Measurements from ENCODE around the gene PAX5. TPM values are rescaled to one million over a fixed set of nuclear protein-coding genes. Genes with fewer than 3 reads are reported as not detected.

The PAX5 gene
- polyA plus RNA-seq, 3 donors: 0.03 to 0.15 TPM; not detected in 1

- H3K4me3 ChIP-seq (replicated peaks in 1 of 3; ENCODE audit: low read depth in 2 of 3, low read length in 3 of 3): no peak overlapping the region
- Mint-ChIP-seq H3K4me3 (no peak overlapping the region), H3K36me3 (no peaks in the 10 kb centered on the region), H3K4me1 (no peaks in the 10 kb centered on the region), H3K27ac (no peak overlapping the region), H3K9me3 (peaks cover 7 to 27% (median 16%) of the 10 kb centered on the region in 7 donors), H3K27me3 (ENCODE audit: low read depth in 3 of 3) (peaks cover 1 to 3% (median 2%) of the 10 kb centered on the region in 3 donors)
- H2AFZ ChIP-seq (ENCODE audit: insufficient read depth, low read depth, low read length, poor library complexity, severe bottlenecking): no peak overlapping the region
- H3K4me1 ChIP-seq (ENCODE audit: control insufficient read depth in 1 of 2, insufficient read depth in 2 of 2, low read length in 2 of 2): no peaks in the 10 kb centered on the region
- WGBS (ENCODE audit: insufficient coverage): no CpG with 5 or more reads among the region's 2 CpGs
- no peak for DNase-seq
- no peaks in the 10 kb centered on the region for H3K36me3 ChIP-seq (replicated peaks in 1 of 2; ENCODE audit: control insufficient read depth in 1 of 2, insufficient read depth in 2 of 2, low read length in 2 of 2)
- intact Hi-C loops (cut with micrococcal nuclease): no loop called here
- H3K79me2 ChIP-seq (ENCODE audit: insufficient read depth, low read length): no peaks in the 10 kb centered on the region
- no peaks in the 10 kb centered on the region for H3K27me3 ChIP-seq (ENCODE audit: control insufficient read depth in 2 of 2, insufficient read depth in 2 of 2, low read length in 2 of 2)
- H3K9me3 ChIP-seq (replicated peaks in 1 of 2; ENCODE audit: control insufficient read depth in 1 of 2, insufficient read depth in 1 of 2, low read length in 2 of 2): peaks cover 14 to 21% of the 10 kb centered on the region in 2 donors
- H4K20me1 ChIP-seq (ENCODE audit: insufficient read depth, low read length): no peaks in the 10 kb centered on the region
- H3K4me2 ChIP-seq (replicated peaks; ENCODE audit: extremely low read depth, low read length, poor library complexity, severe bottlenecking): no peak overlapping the region
- TF ChIP-seq, protein P1, sequence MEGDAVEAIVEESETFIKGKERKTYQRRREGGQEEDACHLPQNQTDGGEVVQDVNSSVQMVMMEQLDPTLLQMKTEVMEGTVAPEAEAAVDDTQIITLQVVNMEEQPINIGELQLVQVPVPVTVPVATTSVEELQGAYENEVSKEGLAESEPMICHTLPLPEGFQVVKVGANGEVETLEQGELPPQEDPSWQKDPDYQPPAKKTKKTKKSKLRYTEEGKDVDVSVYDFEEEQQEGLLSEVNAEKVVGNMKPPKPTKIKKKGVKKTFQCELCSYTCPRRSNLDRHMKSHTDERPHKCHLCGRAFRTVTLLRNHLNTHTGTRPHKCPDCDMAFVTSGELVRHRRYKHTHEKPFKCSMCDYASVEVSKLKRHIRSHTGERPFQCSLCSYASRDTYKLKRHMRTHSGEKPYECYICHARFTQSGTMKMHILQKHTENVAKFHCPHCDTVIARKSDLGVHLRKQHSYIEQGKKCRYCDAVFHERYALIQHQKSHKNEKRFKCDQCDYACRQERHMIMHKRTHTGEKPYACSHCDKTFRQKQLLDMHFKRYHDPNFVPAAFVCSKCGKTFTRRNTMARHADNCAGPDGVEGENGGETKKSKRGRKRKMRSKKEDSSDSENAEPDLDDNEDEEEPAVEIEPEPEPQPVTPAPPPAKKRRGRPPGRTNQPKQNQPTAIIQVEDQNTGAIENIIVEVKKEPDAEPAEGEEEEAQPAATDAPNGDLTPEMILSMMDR (IDR thresholded peaks at IDR 0.05): peak; percentile 11
- no peak overlapping the region for H3K9ac ChIP-seq (ENCODE audit: insufficient read depth, low read length, poor library complexity, severe bottlenecking)
- H3K27ac ChIP-seq (ENCODE audit: low read depth in 1 of 2, low read length in 2 of 2): no peak overlapping the region
These were observed 240.8 kb downstream of the PAX5 start for GRCh38 chr9:36793277-36793676.

GRCh38 chr9:36791222-36791950 lies 242.7 kb downstream of the PAX5 start:
- no peaks in the 10 kb centered on the region for H3K4me1 Mint-ChIP-seq
- no peak overlapping the region for H3K9ac ChIP-seq (ENCODE audit: insufficient read depth, low read length, poor library complexity, severe bottlenecking)
- no peak overlapping the region for H3K27ac Mint-ChIP-seq
- no peak overlapping the region for H2AFZ ChIP-seq (ENCODE audit: insufficient read depth, low read depth, low read length, poor library complexity, severe bottlenecking)
- intact Hi-C loops (cut with micrococcal nuclease): no loop called here
- H4K20me1 ChIP-seq (ENCODE audit: insufficient read depth, low read length): no peaks in the 10 kb centered on the region
- H3K27me3 ChIP-seq (ENCODE audit: control insufficient read depth in 2 of 2, insufficient read depth in 2 of 2, low read length in 2 of 2): no peaks in the 10 kb centered on the region
- DNase-seq: no peak
- H3K4me3 ChIP-seq (replicated peaks in 1 of 3; ENCODE audit: low read depth in 2 of 3, low read length in 3 of 3): no peak overlapping the region
- no peaks in the 10 kb centered on the region for H3K36me3 ChIP-seq (replicated peaks in 1 of 2; ENCODE audit: control insufficient read depth in 1 of 2, insufficient read depth in 2 of 2, low read length in 2 of 2)
- no peaks in the 10 kb centered on the region for H3K4me1 ChIP-seq (ENCODE audit: control insufficient read depth in 1 of 2, insufficient read depth in 2 of 2, low read length in 2 of 2)
- H3K4me3 Mint-ChIP-seq: no peak overlapping the region
- H3K36me3 Mint-ChIP-seq: no peaks in the 10 kb centered on the region
- peaks cover 1 to 7% (median 2%) of the 10 kb centered on the region in 3 donors for H3K27me3 Mint-ChIP-seq (ENCODE audit: low read depth in 3 of 3)
- H3K9me3 Mint-ChIP-seq: peaks cover 7 to 23% (median 16%) of the 10 kb centered on the region in 7 donors
- TF ChIP-seq, protein P1 (IDR thresholded peaks at IDR 0.05): no peak
- H3K4me2 ChIP-seq (replicated peaks; ENCODE audit: extremely low read depth, low read length, poor library complexity, severe bottlenecking): no peak overlapping the region
- H3K9me3 ChIP-seq (replicated peaks in 1 of 2; ENCODE audit: control insufficient read depth in 1 of 2, insufficient read depth in 1 of 2, low read length in 2 of 2): peaks cover 14 to 21% of the 10 kb centered on the region in 2 donors
- H3K79me2 ChIP-seq (ENCODE audit: insufficient read depth, low read length): no peaks in the 10 kb centered on the region
- WGBS (ENCODE audit: insufficient coverage): 95% methylated on average over 7 of the region's 9 CpGs
- H3K27ac ChIP-seq (ENCODE audit: low read depth in 1 of 2, low read length in 2 of 2): no peak overlapping the region
